ENCODE measurements around the gene MLLT10.
A peak's percentile ranks its signal among the peaks of the same experiment; 100 is the strongest.
"Not testable (repeated sequence)": the region's sequence is repeated elsewhere in the genome, so short reads cannot be mapped to it uniquely, and the experiment has no call there.

The MLLT10 gene

DNA sequence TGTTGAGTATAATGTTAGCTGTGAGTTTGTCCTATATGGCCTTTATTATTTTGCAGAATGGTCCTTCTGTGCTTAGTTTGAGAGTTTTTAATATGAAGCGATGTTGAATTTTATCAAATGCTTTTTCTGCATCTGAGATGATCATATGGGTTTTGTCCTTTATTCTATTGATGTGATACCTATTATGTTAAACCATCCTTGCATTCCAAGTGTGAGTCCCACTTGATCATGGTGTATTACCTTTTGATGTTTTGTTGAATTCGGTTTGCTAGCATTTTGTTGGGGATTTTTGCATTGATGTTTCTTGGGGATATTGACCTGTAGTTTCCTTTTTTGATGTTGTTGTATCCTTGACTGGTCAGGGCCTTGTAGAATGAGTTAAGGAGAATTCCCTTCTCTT, 166.4 kb downstream of the MLLT10 start:
- no peak for DNase-seq (ENCODE audit: low spot score)

DNA sequence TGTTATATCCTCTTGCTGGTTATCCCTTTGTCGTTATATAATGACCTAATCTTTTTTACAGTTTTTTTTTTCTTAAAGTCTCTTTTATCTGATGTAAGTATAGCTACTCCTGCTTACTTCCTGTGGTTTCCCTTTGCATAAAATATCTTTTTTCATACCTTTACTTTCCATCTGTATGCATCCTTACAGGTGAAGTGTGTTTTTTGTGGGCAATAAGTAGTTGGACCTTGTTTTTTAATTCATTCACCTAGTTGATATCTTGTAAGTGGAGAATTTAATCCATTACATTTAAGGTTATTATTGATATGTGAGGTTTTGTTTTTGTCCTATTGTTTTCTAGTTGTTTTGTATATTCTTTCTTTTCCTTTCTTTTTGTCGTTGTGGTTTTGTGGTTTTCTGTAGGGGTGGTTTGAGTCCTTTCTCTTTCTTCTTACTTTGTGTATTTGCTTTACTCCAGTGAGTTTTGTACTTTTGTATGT, 168.6 kb downstream of the MLLT10 start:
- no peak for DNase-seq (ENCODE audit: low spot score)

- DNase-seq (ENCODE audit: low spot score): no peak
Observed at GRCh38 chr10:21705142-21705827, 171.3 kb downstream of the MLLT10 start.

DNA sequence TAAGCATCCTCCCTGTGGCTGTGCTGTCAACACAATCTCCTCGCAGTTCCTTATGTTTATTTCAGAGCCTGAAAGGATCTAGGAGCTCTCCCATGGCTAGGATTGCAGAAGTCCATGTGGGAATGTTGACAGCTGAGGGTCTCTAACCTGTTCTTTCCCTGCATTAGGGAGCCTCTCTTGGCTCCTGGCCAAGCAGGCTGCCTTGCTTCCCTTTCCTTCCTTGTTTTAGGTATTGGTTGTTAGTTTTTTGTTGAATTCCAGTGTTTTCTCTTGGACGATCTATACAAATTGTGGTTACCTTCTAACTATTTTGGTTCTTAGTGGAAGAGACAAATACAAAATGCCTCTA, 171.8 kb downstream of the MLLT10 start:
- DNase-seq (ENCODE audit: low spot score): no peak

- DNase-seq (ENCODE audit: low spot score): no peak
Observed at GRCh38 chr10:21707498-21707897, 173.5 kb downstream of the MLLT10 start.

GRCh38 chr10:21712975-21713374, 178.9 kb downstream of the MLLT10 start:
- no peak for DNase-seq (ENCODE audit: low spot score)

DNA sequence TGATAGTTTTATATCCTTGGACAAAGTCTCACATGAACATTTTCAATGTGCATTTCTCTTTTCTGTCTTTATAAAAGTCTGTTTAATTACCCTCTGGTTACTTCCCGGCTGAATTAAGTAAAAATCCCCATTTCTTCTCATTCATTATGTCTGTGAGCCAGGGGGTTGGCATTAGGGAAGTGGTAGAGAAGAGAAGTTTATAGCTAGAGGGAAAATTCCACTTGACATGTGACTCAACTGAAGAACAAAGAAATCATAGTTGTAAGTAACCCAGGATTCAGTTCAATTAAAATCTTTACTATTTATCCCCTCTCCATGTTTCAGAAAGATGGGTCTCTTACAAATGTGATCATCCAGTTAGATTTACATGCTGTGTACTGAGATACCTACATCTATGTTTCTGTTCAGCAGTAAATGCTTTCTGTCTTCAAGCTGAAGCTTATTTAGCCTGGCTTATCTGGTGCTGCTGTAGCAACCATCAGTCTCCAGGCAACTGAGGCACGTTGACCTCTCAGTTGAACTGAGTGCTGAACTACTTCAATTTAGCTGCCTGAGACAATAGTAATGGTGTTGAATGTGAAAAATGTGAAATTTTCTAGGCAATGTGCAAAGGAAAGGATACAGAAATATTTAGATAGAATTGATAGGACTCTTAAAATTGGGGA, 181.6 kb downstream of the MLLT10 start:
- DNase-seq (ENCODE audit: low spot score): no peak

DNA sequence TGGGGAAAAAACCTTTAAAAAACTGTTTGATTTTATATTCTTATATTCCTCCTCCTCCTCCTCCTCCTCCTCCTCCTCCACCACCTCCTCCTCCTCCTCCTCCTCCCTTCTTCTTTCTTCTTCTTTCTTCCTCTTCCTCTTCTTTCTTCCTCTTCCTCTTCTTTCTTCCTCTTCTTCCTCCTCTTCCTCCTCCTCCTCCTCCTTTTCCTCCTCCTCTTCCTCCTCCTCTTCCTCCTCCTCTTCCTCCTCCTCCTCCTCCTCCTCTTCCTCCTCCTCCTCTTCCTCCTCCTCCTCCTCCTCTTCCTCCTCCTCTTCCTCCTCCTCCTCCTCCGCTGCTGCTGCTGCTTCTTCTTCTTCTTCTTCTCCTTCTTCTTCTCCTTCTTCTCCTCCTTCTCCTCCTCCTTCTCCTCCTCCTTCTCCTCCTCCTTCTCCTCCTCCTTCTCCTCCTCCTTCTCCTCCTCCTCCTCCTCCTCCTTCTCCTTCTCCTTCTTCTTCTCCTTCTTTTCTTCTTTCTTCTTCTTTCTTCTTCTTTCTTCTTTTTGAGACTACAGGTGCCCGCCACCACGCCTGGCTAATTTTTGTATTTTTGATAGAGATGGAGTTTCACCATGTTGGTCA, 183.5 kb downstream of the MLLT10 start:
- not testable (repeated sequence) for DNase-seq (ENCODE audit: low spot score)

DNA sequence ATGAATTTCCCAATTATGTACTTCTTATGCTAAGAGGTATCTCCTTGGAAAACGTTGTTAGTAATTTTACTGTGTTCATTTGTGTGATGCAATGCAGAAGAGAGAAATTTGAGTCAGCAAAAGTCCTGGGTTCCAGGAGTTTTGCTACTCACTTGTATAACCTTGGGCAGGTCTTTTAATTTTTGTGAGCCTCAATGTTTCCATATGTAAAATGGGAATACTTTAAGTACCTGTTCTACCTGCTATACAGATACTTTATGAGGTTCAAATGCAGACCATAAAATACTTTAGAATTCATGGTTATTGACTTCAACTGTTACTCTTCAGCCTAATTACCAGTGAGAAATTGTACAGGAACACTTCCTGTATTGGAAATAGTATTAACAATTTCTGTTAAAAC, 185.5 kb downstream of the MLLT10 start:
- no peak for DNase-seq (ENCODE audit: low spot score)

GRCh38 chr10:21720090-21720489, 186.1 kb downstream of the MLLT10 start:
- DNase-seq (ENCODE audit: low spot score): no peak

DNA sequence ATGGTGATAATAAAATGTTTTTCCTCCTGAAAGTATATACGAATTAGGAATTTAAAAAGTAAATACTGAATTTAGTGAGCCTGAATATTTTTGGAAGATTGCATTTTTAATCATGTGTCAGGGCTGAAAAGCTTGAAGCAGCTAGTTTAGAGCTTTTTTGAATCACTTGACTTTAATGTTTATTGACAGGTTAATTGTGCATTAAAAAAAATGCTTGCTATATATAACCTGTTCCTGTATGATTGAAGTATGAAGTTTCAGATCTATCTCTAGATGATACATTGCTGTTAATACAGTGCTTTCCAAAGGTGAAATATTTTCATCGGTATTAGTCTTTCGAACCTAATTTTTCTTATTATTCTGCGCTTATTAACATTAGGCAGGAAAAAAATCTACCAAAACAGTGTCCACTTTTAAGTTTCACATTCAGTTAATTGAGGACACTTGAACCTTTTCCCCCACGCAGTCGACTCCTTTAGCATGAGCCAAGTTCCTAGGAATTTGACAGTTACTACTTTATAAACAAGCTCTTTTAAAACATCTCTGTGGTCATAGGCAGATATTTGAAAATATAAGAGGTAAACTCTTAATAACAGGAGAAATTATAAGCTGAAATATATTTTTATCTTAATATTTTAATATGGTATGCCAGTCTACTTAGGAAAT, 187.1 kb downstream of the MLLT10 start:
- DNase-seq (ENCODE audit: low spot score): no peak

- no peak for DNase-seq (ENCODE audit: low spot score)
Observed at GRCh38 chr10:21722209-21722608, 188.2 kb downstream of the MLLT10 start.

GRCh38 chr10:21724020-21724589, 190.1 kb downstream of the MLLT10 start:
- DNase-seq (ENCODE audit: low spot score): no peak

GRCh38 chr10:21724687-21725367, 190.8 kb downstream of the MLLT10 start:
- DNase-seq (ENCODE audit: low spot score): peak; percentile 86

DNA sequence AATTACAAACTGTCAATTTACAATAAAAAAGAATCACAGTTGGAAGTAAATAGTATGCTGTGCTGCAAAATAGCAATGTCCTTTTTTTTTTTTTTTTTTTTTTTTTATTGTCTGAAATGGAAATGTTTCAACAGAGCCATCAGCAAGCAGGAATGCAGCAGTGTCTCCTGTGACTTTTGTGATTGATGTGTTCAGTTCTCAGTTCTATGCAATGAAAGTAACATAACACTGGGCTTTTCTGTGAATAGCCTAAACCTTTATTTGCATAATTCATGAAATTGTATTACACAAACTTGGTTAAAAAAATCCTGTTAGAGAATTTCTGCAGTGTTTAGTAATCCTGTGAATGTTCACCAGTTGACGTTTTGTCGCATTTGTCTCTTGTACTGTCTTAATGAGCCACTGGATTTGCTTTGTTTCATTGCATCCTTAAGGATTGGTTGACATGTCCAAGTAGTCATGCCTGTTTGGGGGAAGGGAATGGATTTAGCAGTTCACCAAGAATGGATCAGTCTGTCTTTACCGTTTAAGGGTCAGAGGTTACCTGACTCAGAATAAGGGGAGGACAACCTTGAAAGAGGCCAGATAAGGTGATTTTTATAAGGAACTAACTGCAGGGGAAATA, 192.7 kb downstream of the MLLT10 start:
- DNase-seq (ENCODE audit: low spot score): no peak

DNA sequence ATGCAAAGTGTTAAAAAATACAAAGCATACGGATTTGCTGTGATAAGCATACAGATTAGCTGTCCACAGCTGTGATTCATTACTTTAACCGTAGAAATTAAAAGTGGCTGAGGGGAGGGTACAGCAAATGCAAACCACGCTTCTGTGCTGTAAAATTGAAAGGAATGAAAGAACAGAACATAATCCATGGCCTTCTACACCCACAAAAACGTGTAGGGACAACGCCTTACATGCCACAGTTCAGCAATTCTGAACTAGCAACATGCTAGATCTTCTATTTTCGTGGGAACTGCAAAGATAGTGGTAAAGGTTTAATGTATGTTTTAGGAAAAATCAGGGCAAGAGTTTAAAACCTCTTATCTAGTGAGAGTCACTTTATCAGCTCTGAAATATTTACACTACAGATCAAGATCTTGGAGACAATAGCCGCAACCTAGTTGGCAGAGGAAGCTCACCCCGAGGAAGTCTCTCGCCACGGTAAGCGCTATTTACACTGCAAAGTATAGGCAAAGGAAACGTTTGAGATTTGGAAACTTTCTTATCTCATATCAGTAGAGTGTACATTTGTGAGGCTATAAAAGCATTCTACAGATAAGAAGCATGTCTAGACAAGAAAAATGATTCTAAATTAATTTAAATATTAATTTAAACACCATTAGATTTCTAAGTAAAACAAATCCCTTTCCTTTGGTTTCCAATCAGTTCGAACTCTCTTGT, 193.6 kb downstream of the MLLT10 start:
- no peak for DNase-seq (ENCODE audit: low spot score)

GRCh38 chr10:21728618-21729017, 194.6 kb downstream of the MLLT10 start:
- DNase-seq (ENCODE audit: low spot score): no peak

- DNase-seq (ENCODE audit: low spot score): peak; percentile 85
Observed at GRCh38 chr10:21732067-21732772, 198.2 kb downstream of the MLLT10 start.

DNA sequence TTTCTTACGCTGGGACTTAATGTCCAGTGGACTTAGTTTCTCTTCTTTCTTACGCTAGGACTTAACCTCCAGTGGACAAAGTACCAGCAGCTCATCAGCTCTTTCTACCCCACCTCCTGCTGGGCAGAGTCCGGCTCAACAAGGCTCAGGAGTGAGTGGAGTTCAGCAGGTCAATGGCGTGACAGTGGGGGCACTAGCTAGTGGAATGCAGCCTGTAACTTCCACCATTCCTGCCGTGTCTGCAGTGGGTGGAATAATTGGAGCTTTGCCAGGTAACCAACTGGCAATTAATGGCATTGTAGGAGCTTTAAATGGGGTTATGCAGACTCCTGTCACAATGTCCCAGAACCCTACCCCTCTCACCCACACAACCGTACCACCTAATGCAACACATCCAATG, 199.7 kb downstream of the MLLT10 start:
- DNase-seq (ENCODE audit: low spot score): no peak

DNA sequence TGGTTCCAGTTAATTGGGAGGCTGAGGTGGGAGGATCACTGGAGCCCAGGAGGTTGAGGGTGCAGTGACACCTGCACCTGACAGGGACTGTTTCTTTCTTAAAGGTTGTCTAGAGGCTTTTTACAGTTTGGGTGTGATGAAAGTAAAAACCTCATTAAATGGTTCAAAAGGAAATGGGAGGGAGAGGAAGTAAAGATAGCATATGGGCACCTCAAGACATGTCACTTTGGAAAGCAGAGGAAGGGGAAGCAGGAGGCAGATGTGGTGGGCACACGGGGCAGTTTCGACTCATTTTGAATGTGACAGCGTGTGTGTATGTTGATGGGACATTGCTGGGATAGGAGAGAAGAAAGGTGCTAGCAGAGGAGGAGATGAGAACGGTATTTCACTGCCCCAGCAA, 203.1 kb downstream of the MLLT10 start:
- no peak for DNase-seq (ENCODE audit: low spot score)

Data from cerebellar cortex (tissue), 1 donor.